Measurements from ENCODE around the gene NAPG. TPM values are rescaled to one million over a fixed set of nuclear protein-coding genes. Genes with fewer than 3 reads are reported as not detected.
A peak's percentile ranks its signal among the peaks of the same experiment; 100 is the strongest.
"Not testable (repeated sequence)": the region's sequence is repeated elsewhere in the genome, so short reads cannot be mapped to it uniquely, and the experiment has no call there.

NAPG gene
- total and polyA plus RNA-seq, 4 donors: 8.1 to 23.0 (median 14.6) TPM

- no peak for TF ChIP-seq MAX (IDR thresholded peaks at IDR 0.05)
Observed at GRCh38 chr18:10543277-10543676, 17.4 kb downstream of the NAPG start (continued).

- TF ChIP-seq EGR1 (IDR thresholded peaks at IDR 0.05; ENCODE audit: low read depth in 2 of 2) (no peak), ATF3 (IDR thresholded peaks at IDR 0.05) (no peak)
- H3K9me3 ChIP-seq (ENCODE audit: control insufficient read depth in 4 of 4, low read length in 3 of 4): no peaks in the 10 kb centered on the region
- peaks cover 10 to 51% (median 47%) of the 10 kb centered on the region in 4 donors for H3K36me3 ChIP-seq (ENCODE audit: control insufficient read depth in 4 of 4, insufficient read depth in 3 of 4, low read depth in 1 of 4, low read length in 3 of 4)
- DNase-seq (ENCODE audit: low spot score): no peak
- no peak overlapping the region for H3K9ac ChIP-seq (ENCODE audit: low read depth in 1 of 2, low read length in 2 of 2)
- no peaks in the 10 kb centered on the region for H3K4me1 ChIP-seq (ENCODE audit: control insufficient read depth in 4 of 4, insufficient read depth in 4 of 4, low read length in 3 of 4)
- H3K27ac ChIP-seq (ENCODE audit: low read depth in 1 of 2, low read length in 2 of 2): no peak overlapping the region
- WGBS: 93% methylated on average over 9 of the region's 9 CpGs
- no peak overlapping the region for H3K4me3 ChIP-seq (ENCODE audit: low read depth in 1 of 3, low read length in 3 of 3)
- H3K27me3 ChIP-seq (ENCODE audit: control insufficient read depth in 4 of 4, insufficient read depth in 4 of 4, low read length in 3 of 4): no peaks in the 10 kb centered on the region
Observed at GRCh38 chr18:10544093-10544748, 18.4 kb downstream of the NAPG start.

GRCh38 chr18:10546557-10547300, 20.9 kb downstream of the NAPG start:
- H3K4me1 ChIP-seq (ENCODE audit: control insufficient read depth in 4 of 4, insufficient read depth in 4 of 4, low read length in 3 of 4): no peaks in the 10 kb centered on the region
- no peak overlapping the region for H3K4me3 ChIP-seq (ENCODE audit: low read depth in 1 of 3, low read length in 3 of 3)
- H3K27ac ChIP-seq (ENCODE audit: low read depth in 1 of 2, low read length in 2 of 2): no peak overlapping the region
- DNase-seq (ENCODE audit: low spot score): no peak
- H3K36me3 ChIP-seq (ENCODE audit: control insufficient read depth in 4 of 4, insufficient read depth in 3 of 4, low read depth in 1 of 4, low read length in 3 of 4): peaks cover 11 to 43% (median 41%) of the 10 kb centered on the region in 4 donors
- H3K9me3 ChIP-seq (ENCODE audit: control insufficient read depth in 4 of 4, low read length in 3 of 4): no peaks in the 10 kb centered on the region
- TF ChIP-seq FOXA2 (IDR thresholded peaks at IDR 0.05) (no peak), ATF3 (IDR thresholded peaks at IDR 0.05) (no peak), ZBTB33 (IDR thresholded peaks at IDR 0.05) (no peak), RXRA (IDR thresholded peaks at IDR 0.05) (no peak), GABPA (IDR thresholded peaks at IDR 0.05 in 1 of 2, conservative IDR thresholded peaks at IDR 0.05 in 1 of 2) (no peak), NR2F2 (IDR thresholded peaks at IDR 0.05) (no peak)
- H3K9ac ChIP-seq (ENCODE audit: low read depth in 1 of 2, low read length in 2 of 2): no peak overlapping the region
- no peaks in the 10 kb centered on the region for H3K27me3 ChIP-seq (ENCODE audit: control insufficient read depth in 4 of 4, insufficient read depth in 4 of 4, low read length in 3 of 4)
- 75% methylated on average over 7 of the region's 7 CpGs for WGBS

- peaks cover 13 to 56% (median 51%) of the 10 kb centered on the region in 4 donors for H3K36me3 ChIP-seq (ENCODE audit: control insufficient read depth in 4 of 4, insufficient read depth in 3 of 4, low read depth in 1 of 4, low read length in 3 of 4)
- no peak overlapping the region for H3K27ac ChIP-seq (ENCODE audit: low read depth in 1 of 2, low read length in 2 of 2)
- no peak overlapping the region for H3K4me3 ChIP-seq (ENCODE audit: low read depth in 1 of 3, low read length in 3 of 3)
- no peaks in the 10 kb centered on the region for H3K4me1 ChIP-seq (ENCODE audit: control insufficient read depth in 4 of 4, insufficient read depth in 4 of 4, low read length in 3 of 4)
- H3K9ac ChIP-seq (ENCODE audit: low read depth in 1 of 2, low read length in 2 of 2): no peak overlapping the region
- 69% methylated on average over 3 of the region's 3 CpGs for WGBS
- no peaks in the 10 kb centered on the region for H3K9me3 ChIP-seq (ENCODE audit: control insufficient read depth in 4 of 4, low read length in 3 of 4)
- no peaks in the 10 kb centered on the region for H3K27me3 ChIP-seq (ENCODE audit: control insufficient read depth in 4 of 4, insufficient read depth in 4 of 4, low read length in 3 of 4)
- no peak for TF ChIP-seq MAX (IDR thresholded peaks at IDR 0.05)
- peak; percentile 12 to 17 for TF ChIP-seq HNF4A (conservative IDR thresholded peaks at IDR 0.05)
- no peak for DNase-seq (ENCODE audit: low spot score)
Observed at GRCh38 chr18:10552226-10552625, 26.4 kb downstream of the NAPG start.

GRCh38 chr18:10556251-10556650, 30.4 kb downstream of the NAPG start:
- not testable (repeated sequence) for H3K4me1 ChIP-seq (ENCODE audit: control insufficient read depth in 4 of 4, insufficient read depth in 4 of 4, low read length in 3 of 4); DNase-seq (ENCODE audit: low spot score); H3K9ac ChIP-seq (ENCODE audit: low read depth in 1 of 2, low read length in 2 of 2); H3K9me3 ChIP-seq (ENCODE audit: control insufficient read depth in 4 of 4, low read length in 3 of 4); H3K4me3 ChIP-seq (ENCODE audit: low read depth in 1 of 3, low read length in 3 of 3); H3K27ac ChIP-seq (ENCODE audit: low read depth in 1 of 2, low read length in 2 of 2); H3K27me3 ChIP-seq (ENCODE audit: control insufficient read depth in 4 of 4, insufficient read depth in 4 of 4, low read length in 3 of 4)
- peaks cover 7 to 34% (median 29%) of the 10 kb centered on the region in 4 donors for H3K36me3 ChIP-seq (ENCODE audit: control insufficient read depth in 4 of 4, insufficient read depth in 3 of 4, low read depth in 1 of 4, low read length in 3 of 4)
- 96% methylated on average over 10 of the region's 10 CpGs for WGBS
